Measurements from ENCODE around the gene STIM1.
"Not testable (repeated sequence)": the region's sequence is repeated elsewhere in the genome, so short reads cannot be mapped to it uniquely, and the experiment has no call there.

Gene STIM1

GRCh38 chr11:3989921-3990290 is 134.4 kb downstream of the STIM1 start:
- no peak for DNase-seq

GRCh38 chr11:3990406-3990805 is 134.9 kb downstream of the STIM1 start:
- no peak for DNase-seq

- DNase-seq = no peak
Measured at GRCh38 chr11:3992964-3993363, 137.5 kb downstream of the STIM1 start.

DNA sequence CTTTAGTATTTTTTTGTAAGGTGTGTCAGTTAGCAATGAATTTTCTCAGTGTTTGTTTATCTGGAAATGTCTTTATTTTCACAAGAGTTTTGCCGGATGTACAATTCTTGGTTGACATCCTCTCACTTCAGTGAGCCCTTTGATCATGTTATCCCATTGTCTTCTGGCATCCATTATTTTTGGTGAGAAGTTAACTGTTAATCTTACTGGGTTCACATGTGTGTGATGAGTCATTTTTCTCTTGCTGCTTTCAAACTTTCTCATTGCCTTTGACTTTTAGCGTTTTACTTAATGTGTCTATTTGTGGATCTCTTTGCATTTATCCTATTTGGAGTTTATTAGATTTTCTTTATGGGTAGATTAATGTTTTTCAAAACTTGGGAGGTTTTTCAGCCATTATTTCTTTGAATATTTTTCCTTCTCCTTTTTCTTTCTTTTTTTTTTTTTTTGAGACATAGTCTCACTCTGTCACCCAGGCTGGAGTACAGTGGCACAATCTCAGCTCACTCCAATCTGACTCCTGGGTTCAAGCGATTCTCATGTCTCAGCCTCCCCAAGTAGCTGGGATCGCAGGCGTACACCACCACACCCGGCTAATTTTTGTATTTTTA is 138.7 kb downstream of the STIM1 start:
- DNase-seq = no peak

DNA sequence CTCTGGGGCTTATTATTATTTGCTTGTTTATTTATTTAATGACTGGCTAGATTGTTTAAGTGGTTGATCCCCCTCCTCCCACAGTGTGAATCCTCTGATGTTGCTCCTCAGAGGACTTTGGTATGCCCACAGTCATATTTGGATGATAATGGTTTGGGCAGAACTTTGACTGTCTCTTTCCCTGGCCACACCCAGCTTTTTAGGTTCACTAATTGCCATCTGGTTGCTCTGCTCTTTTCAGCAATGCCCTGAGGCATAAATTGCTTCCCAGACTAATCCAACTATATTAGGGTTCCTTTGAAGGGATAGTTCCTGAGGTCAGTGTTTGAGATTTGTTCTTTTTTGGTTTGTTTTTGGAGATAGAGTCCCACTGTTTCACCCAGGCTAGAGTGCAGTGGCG is 139.8 kb downstream of the STIM1 start:
- DNase-seq = no peak

DNA sequence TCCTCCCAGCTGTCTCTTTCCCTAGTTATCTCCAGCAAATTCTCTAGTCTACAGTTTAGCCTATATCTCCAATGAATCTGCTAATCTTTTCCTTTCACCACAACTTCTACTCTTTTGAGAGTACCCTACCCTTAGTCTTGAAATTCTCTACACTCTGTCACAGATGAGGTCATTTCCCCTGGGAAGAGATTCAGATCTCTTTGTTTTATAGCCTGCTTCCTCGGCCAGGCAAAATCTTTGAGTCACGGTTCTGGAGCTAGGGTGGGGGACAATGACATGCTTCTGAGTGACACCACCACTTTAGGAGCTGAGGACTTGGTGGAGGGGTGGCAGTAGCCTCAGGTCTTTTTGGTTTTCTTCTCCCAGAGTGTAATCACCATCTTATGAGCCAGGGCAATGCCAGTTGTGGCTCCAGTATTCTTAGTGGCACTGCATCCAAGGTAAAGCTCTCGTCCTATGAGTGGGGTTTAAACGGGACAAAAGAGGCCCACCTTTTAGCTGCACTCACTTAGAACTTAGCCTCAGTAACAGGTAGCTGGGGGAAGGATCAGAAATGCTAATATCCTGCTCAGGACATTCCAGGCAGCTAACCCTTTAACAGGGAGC is 140.6 kb downstream of the STIM1 start:
- no peak for DNase-seq

DNA sequence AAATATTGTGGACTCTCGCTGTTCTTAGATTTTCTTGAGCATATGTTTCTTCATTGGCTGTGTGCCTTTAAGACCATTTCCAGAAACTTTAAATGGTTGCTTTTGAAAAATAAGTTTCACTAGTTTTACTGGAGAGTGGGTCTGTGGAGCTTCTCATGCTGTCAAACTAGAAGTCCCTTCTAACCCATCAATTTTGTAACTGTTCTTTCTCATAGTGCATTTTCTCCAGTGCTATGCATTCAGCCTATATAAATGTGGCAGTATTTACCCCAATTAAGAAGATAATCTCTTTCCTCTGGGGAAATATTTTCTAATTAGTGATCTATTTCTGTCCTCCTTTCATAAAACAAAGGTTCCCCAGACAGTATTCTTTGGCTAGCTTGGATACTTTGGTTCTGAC is 141.2 kb downstream of the STIM1 start:
- DNase-seq = no peak

DNA sequence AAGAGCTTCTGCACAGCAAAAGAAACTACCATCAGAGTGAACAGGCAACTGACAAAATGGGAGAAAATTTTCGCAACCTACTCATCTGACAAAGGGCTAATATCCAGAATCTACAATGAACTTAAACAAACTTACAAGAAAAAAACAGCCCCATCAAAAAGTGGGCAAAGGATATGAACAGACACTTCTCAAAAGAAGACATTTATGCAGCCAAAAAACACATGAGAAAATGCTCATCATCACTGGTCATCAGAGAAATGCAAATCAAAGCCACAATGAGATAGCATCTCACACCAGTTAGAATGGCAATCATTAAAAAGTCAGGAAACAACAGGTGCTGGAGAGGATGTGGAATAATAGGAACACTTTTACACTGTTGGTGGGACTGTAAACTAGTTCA is 149.3 kb downstream of the STIM1 start:
- DNase-seq = not testable (repeated sequence)

DNA sequence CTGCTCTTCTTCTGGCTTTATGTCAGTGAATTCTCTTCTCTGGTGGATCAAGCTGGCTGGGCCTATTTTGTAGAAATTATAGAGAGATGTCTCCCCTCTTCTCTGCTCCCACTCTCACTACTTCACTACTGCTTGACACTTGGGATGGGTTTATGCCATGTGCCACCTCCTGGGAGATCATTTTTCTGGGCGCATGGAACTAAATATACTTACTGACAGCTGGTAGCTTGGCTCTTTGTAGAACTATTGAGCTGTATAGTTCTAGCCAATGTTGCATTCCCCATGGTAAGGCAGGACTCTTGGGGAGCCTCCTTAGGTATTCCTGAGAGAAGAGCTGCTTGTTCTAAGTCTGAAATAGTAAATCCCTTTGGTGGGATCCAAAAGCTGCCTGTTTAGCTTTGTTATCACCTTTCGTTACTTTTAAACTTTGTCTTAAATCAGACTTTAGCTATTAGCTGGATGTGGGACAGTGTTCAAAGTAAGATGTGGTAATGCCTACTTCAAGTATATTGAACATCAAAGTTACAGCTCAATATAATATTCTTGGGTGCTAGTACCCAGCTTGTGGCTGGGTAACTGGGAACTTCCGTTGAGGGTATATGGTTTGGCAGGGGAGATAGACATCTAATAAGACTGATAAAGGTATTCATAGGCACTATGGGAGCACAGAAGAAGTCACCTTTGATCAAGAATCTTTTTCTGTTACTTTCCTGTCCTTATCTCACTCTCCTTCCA is 151.6 kb downstream of the STIM1 start:
- DNase-seq = no peak

- DNase-seq = no peak
Measured at GRCh38 chr11:4008116-4008515, 152.7 kb downstream of the STIM1 start.

DNA sequence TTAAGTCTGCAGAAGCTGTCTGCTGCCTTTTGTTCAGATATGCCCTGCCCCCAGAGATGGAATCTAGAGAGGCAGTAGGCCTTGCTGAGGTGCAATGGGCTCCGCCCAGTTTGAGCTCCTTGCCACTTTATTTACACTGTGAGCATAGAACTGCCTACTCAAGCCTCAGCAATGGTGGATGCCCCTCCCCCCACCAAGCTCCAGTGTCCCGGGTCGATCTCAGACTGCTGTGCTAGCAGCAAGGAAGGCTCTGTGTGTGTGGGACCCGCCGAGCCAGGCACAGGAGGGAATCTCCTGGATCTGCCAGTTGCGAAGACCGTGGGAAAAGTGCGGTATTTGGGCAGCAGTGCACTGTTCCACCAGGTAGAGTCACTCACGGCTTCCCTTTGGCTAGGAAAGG is 161.1 kb downstream of the STIM1 start:
- not testable (repeated sequence) for DNase-seq

DNA sequence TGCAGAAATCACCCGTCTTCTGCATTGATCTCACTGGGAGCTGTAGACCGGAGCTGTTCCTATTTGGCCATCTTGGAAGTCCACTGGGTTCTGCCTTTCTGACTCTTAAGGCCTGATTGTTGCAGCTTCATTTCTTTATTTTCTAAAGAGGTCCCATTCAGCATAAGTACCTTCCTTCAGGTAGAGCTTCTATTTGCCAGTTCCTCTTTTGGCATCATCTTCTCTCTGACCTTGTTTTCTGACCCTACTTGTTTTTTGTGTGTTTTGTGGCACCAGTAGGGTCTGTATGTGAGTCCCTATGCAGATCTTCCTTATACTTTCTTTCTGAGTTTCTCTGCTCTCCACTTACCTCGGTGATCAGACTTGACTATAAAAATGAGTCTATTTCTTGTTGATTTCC is 161.7 kb downstream of the STIM1 start:
- DNase-seq = no peak

DNA sequence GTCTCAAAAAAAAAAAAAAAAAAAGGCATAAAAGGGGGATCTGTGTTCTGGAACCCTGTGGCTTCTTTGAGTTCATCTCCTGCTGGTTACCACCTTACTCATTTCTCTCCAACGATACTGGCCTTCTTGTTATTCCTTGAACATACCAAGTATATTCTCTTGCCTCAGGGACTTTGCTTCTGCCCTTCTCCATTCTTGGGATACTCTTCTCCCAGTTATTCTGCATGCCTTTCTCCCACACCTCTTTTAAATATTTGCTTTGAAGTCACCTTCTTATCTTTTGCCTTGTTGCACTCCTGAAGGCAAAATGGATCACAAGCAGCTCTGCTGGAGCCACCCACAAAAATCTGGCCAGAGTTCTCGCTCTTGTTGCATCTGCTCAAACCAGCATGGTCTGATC is 163.2 kb downstream of the STIM1 start:
- DNase-seq = no peak

DNA sequence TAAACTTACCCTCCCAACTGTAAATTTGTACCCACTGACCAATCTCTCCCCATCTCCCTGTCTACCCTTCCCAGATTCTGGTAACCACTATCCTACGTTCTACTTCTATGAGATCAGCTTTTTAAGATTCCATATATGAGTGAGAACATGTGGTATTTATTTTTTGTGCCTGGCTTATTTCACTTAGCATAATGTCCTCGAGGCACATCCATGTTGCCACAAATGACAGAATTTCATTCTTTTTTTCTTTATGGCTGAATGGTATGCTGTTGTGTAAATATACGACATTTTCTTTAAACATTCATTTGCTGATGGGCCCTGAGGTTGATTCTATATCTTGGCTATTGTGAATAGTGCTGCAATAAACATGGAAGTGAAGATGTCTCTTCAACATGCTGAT is 164.4 kb downstream of the STIM1 start:
- no peak for DNase-seq

DNA sequence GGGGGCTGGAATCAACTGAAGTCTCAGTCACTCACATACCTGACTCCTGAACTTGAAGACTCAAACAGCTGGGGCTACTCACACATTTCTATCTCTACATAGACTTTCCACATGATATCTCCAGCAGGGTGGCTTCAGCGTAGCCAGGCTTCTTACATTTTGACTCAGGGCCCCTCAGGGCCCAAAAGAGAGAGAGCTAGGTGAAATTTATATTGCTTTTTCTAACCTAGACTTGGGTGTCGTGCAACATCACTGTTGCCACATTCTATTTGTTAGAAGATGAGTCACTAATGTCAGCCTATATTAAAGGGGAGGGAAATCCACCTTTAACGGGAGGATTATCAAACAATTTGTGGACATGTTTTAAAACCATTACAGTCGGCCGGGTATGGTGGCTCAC is 167.2 kb downstream of the STIM1 start:
- DNase-seq = no peak

DNA sequence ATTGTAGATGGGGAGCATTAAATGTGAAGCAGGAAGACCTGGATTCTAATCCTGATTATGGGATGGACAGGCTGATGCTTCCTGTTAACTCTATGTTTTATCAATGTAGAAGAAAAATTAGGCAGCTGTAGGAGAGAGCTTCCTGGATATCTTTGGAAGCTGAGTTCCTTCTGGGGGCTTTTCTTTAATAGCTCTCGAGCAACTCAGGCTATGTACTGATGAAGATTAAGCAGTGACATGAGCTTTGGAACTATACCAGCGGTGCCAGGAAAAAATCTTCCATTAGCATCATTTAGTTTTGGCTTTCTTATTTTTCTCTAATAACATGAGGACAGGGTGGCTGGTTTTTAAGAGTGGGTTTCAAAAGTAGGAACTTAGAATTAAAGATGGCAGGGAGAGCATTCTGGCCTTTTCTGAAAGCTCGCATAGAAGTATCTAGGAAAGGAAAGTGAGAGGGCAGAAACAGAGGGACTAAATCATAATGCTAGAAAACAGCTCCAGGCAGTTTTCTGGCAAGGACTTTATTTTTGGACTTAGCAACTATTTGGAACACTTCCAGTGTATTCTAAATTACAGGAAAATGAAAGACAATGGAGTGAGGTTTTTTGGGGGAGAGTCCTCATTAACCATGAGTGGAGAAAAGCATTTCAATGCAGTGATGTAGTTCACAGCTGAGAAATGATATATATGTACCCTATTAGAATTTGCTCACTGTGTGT is 169.9 kb downstream of the STIM1 start:
- DNase-seq = no peak

GRCh38 chr11:4025967-4026324 is 170.5 kb downstream of the STIM1 start:
- no peak for DNase-seq

DNA sequence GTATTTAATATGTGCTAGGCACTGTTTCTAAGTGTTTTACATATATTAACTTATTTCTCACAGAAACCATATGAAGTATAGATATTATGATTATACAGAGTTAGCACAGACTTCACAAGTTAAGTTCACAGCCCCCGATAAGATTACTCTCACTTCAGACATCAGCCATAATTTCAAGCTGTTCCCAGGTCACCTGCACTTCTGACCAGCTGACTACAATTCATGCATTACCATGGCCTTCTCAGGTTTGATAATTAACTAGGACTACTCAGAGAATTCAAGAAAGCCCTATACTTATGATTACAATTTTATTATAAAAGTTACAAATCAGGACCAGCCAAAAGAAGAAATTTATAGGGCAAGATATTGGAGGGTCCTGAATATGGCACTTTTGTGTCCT is 170.9 kb downstream of the STIM1 start:
- no peak for DNase-seq

DNA sequence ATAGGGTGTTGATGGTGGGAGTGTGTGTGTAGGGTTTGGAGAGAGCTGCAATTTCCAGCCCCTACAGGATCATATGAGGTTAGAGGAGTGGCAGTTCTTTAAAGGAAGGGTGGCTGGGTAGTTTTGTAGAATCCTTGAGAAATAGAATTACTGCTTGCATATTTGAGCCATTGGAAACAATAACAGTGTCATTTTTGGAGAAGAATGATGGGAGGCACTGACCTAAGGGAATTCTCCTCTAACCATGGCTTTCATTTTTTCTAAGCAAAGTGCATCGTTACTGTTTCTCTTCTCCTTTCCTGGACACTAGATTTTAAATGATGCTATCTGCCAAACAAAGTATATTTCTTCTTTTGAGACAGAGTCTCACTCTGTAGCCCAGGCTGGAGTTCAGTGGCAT is 172.3 kb downstream of the STIM1 start:
- DNase-seq = no peak

DNA sequence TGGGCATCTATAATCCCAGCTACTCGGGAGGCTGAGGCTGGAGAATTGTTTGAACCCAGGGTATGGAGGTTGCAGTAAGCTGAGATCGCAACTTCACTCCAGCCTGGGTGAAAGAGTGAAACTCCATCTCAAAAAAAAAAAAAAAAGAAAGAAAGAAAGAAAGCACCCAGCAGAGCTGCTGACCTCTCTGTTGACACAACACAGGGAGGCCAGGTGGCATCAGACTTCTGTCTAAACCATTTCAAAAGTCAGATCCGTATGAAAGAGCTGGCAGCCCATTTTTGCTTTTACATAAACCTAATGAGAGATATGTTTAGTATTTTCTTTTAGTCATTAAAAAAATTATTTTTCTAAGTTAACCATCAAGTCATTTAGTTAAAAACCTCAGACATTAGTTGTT is 174.7 kb downstream of the STIM1 start:
- no peak for DNase-seq

DNA sequence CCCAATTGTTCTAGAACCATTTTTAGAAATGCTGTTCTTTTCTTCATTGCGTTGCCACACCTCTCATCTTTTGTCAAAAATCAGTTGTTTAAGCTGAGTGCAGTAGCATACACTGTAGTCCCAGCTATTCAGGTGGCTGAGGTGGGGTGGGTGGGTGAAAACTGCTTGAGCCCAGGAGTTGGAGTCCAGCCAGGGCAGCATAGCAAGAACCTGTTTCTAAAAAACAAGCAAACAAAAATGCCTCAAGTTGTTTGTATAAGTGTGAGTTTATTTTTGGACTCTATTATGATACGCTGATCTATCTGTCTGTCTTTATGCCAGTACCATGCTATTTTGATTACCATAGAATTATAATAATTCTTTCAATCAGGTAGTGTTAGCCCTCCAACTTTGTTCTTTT is 176.6 kb downstream of the STIM1 start:
- no peak for DNase-seq

DNA sequence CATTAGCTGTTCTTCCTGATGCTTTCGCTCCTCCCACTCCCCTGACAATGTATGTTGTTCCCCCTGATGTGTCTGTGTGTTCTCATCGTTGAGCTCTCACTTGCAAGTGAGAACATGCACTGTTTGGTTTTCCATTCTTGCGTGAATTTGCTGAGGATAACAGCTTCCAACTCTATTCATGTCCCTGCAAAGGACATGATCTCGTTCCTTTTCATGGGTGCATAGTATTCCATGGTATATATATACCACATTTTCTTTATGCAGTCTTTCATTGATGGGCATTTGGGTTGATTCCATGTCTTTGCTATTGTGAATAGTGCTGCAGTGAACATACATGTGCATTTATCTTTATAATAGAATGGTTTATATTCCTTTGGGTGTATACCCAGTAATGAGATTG is 180.5 kb downstream of the STIM1 start:
- DNase-seq = no peak

DNA sequence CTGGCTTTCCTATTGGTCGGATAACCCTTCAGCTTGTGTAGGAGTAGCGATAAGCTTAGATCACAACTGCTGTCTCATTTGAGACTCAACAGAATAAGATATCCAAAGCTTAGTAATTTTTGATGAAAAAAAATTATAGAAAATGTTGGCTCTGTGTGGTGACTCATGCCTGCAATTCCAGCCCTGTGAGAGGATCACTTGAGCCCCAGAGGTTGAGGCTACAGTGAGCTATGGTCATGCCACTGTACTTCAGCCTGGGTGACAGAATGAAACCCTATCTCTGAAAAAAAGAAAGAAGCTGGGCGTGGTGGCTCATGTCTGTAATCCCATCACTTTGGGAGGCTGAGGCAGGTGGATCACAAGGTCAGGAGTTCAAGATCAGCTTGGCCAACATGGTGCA is 183.5 kb downstream of the STIM1 start:
- DNase-seq = no peak

DNA sequence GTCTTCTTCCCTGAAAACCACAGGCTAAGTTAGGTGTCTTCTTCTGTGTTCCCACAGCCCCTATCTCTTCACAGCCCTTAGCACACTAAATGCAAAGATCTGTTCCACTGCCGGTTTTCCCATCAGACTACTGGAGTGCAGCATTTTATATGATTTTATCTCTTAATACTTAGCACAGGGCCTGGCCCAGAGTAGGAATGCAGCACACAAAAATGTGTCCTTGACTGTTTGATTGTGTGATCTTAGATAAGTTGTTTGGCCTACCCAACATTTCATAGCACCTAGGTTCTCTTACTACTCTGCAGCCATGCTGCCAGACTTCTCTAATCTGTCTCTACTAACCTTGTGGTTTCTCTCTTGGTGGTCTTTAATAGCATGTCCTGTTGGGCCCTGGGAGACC is 185.0 kb downstream of the STIM1 start:
- DNase-seq = no peak

All from inflammatory macrophage treated with lipopolysaccharide for 1 hour (primary cell).